Measurements from ENCODE around the gene OCIAD1.
"Not testable (repeated sequence)": the region's sequence is repeated elsewhere in the genome, so short reads cannot be mapped to it uniquely, and the experiment has no call there.

The OCIAD1 gene

DNA sequence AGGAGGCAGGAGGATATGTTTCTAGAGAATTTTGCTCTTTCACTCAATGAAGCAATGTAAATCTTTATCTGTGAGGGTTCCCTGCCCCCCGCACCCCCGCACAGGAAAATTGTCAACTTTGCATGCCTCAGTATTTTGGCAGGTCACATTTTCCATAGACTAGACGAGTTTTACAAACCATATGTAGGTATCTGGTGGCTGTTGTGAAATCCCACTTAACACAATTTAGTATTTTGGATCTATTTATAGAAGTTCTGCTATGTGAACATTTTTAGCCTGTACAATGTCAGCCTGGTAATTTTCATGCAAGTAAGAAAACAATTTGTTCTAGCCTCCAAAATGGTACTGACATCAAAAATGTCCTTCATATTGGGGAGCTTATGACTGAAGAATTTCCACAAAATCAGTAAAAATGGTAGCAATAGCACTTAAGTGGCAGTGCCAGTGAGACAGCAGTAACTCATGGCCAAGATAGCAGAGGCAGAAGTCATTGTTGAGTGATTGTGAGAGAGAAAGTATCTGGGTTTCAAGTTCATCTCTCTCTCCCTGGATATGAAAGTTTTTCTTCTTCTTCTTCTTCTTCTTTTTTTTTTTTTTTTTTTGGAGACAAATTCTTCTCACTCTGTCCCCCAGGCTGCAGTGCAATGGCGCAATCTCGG, 38.4 kb upstream of the OCIAD1 start:
- FAIRE-seq (no peak), DNase-seq (ENCODE audit: insufficient read length, low spot score) (no peak)
- TF ChIP-seq, protein P1, sequence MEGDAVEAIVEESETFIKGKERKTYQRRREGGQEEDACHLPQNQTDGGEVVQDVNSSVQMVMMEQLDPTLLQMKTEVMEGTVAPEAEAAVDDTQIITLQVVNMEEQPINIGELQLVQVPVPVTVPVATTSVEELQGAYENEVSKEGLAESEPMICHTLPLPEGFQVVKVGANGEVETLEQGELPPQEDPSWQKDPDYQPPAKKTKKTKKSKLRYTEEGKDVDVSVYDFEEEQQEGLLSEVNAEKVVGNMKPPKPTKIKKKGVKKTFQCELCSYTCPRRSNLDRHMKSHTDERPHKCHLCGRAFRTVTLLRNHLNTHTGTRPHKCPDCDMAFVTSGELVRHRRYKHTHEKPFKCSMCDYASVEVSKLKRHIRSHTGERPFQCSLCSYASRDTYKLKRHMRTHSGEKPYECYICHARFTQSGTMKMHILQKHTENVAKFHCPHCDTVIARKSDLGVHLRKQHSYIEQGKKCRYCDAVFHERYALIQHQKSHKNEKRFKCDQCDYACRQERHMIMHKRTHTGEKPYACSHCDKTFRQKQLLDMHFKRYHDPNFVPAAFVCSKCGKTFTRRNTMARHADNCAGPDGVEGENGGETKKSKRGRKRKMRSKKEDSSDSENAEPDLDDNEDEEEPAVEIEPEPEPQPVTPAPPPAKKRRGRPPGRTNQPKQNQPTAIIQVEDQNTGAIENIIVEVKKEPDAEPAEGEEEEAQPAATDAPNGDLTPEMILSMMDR (IDR thresholded peaks at IDR 0.05; ENCODE audit: insufficient read depth, missing control alignments): no peak

GRCh38 chr4:48795108-48795507, 35.8 kb upstream of the OCIAD1 start:
- DNase-seq (ENCODE audit: insufficient read length, low spot score) (no peak), FAIRE-seq (no peak)
- TF ChIP-seq, protein P1 (IDR thresholded peaks at IDR 0.05; ENCODE audit: insufficient read depth, missing control alignments): no peak

GRCh38 chr4:48796191-48796926, 34.5 kb upstream of the OCIAD1 start:
- no peak for FAIRE-seq
- DNase-seq (ENCODE audit: insufficient read length, low spot score): no peak
- TF ChIP-seq, protein P1 (IDR thresholded peaks at IDR 0.05; ENCODE audit: insufficient read depth, missing control alignments): no peak

GRCh38 chr4:48796927-48797679, 33.8 kb upstream of the OCIAD1 start:
- no peak for FAIRE-seq
- no peak for DNase-seq (ENCODE audit: insufficient read length, low spot score)
- TF ChIP-seq, protein P1 (IDR thresholded peaks at IDR 0.05; ENCODE audit: insufficient read depth, missing control alignments): no peak

DNA sequence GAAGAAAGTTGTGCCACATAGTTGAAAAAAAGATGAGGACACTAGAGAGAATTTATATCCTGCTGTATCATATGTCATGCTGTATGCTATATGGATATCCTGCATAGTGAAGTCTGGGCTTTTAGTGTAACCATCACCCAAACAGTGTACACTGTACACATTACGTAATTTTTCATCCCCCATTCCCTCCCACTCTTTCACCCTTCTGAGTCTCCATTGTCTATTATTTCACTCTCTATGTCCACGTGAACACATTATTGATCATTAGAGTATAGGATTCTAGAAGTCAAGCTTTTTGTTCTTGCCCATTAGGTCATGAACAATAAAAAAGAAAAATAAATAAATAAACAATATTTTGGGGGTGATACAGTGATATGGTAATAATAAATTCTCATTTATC, 32.8 kb upstream of the OCIAD1 start:
- DNase-seq (ENCODE audit: insufficient read length, low spot score): no peak
- FAIRE-seq: no peak
- TF ChIP-seq, protein P1 (IDR thresholded peaks at IDR 0.05; ENCODE audit: insufficient read depth, missing control alignments): no peak

DNA sequence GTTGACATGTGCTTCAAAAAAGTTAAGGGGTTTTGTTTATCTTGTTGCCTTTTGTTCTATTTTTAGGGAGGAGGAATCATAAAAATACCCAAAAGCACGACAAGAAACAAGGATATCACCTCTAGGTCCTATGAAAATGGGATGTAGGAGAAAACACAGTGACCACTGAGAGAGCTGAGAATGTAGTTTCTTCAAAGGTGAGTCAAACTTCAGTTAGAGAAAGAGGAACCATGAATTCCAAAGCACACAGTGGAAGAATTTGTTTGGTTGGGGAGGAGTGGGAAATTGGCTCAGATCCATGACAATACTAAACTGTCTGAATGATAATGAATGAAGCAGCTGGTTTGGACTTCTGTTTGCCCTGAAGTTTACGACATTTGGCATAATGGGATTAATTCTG, 31.7 kb upstream of the OCIAD1 start:
- TF ChIP-seq, protein P1 (IDR thresholded peaks at IDR 0.05; ENCODE audit: insufficient read depth, missing control alignments): no peak
- FAIRE-seq: no peak
- DNase-seq (ENCODE audit: insufficient read length, low spot score): no peak

GRCh38 chr4:48800155-48800554, 30.7 kb upstream of the OCIAD1 start:
- FAIRE-seq; DNase-seq (ENCODE audit: insufficient read length, low spot score): not testable (repeated sequence)
